ENCODE measurements around the gene TAS2R14. TPM values are rescaled to one million over a fixed set of nuclear protein-coding genes. Genes with fewer than 3 reads are reported as not detected.

The TAS2R14 gene, protein sequence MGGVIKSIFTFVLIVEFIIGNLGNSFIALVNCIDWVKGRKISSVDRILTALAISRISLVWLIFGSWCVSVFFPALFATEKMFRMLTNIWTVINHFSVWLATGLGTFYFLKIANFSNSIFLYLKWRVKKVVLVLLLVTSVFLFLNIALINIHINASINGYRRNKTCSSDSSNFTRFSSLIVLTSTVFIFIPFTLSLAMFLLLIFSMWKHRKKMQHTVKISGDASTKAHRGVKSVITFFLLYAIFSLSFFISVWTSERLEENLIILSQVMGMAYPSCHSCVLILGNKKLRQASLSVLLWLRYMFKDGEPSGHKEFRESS
- 1 to 10 TPM; 2.0 to 6.3 (median 5.8) TPM for total RNA-seq

GRCh38 chr12:10939163-10939562 is at the start of gene TAS2R14:
TSS of gene TAS2R14 (minus strand) at chr12:10939263. CDS start at chr12:10939207, 56 bp downstream.
- Histone ChIP-seq H3K4me3 (no peak within 1 kb of the TSS), H3K36me3 (no peaks in the 10 kb centered on the region), H3K9me3 (no peaks in the 10 kb centered on the region), H3K27ac (no peak within 1 kb of the TSS), H3K27me3 (no peaks in the 10 kb centered on the region), H3K4me1 (no peaks in the 10 kb centered on the region)
- TF ChIP-seq, protein P1, sequence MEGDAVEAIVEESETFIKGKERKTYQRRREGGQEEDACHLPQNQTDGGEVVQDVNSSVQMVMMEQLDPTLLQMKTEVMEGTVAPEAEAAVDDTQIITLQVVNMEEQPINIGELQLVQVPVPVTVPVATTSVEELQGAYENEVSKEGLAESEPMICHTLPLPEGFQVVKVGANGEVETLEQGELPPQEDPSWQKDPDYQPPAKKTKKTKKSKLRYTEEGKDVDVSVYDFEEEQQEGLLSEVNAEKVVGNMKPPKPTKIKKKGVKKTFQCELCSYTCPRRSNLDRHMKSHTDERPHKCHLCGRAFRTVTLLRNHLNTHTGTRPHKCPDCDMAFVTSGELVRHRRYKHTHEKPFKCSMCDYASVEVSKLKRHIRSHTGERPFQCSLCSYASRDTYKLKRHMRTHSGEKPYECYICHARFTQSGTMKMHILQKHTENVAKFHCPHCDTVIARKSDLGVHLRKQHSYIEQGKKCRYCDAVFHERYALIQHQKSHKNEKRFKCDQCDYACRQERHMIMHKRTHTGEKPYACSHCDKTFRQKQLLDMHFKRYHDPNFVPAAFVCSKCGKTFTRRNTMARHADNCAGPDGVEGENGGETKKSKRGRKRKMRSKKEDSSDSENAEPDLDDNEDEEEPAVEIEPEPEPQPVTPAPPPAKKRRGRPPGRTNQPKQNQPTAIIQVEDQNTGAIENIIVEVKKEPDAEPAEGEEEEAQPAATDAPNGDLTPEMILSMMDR (IDR thresholded peaks at IDR 0.05), result no peak
- no peak for TF ChIP-seq POLR2A (IDR thresholded peaks at IDR 0.05)
- TF ChIP-seq EP300 (IDR thresholded peaks at IDR 0.05), result no peak
- 85 to 88% methylated on average over 1 of the region's 1 CpG for WGBS, 2 donors
- no peak for DNase-seq (ENCODE audit: low spot score in 2 of 2)

DNA sequence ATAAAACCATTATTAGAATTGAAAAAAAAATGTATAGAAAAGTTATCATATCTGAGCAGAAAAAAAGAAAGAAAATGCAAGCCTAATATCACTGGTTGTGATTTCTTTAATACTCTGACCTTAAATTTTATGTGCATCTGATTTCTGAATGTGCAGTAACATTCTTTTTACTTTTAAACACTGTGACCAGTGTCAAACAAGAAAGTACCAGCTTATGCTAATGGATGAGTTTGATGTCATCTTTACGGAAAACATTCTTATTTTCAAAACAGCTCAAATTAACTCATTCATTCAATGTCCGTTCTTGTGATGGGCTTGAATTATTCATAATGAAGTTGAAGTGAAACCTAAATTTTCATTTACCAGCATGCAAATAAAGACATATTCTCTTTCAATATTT is 47.7 kb upstream of the TAS2R14 start, which contains the start of gene TAS2R50:
TAS2R50 (minus strand) TSS at position 101 of the 400 bp plus-strand sequence; CDS start at position 49, 52 bp downstream.
- Histone ChIP-seq H3K4me1 (no peaks in the 10 kb centered on the region), H3K27me3 (no peaks in the 10 kb centered on the region), H3K27ac (no peak within 1 kb of the TSS), H3K36me3 (peaks cover 0 to 12% (median 0%) of the 10 kb centered on the region in 3 donors), H3K9me3 (no peaks in the 10 kb centered on the region), H3K4me3 (no peak within 1 kb of the TSS)
- TF ChIP-seq, protein P1 (IDR thresholded peaks at IDR 0.05), result no peak
- TF ChIP-seq EP300 (IDR thresholded peaks at IDR 0.05) (no peak), POLR2A (IDR thresholded peaks at IDR 0.05) (no peak)
- WGBS, 2 donors, result 30 to 33% methylated on average over 2 of the region's 2 CpGs
- no peak for DNase-seq (ENCODE audit: low spot score in 2 of 2)

GRCh38 chr12:10982244-10982643 is 43.2 kb upstream of the TAS2R14 start:
- H3K9me3 ChIP-seq, result no peaks in the 10 kb centered on the region
- no peak for DNase-seq (ENCODE audit: low spot score in 2 of 2)
- 83 to 87% methylated on average over 5 of the region's 5 CpGs for WGBS, 2 donors
- no peak overlapping the region for H3K27ac ChIP-seq
- H3K4me3 ChIP-seq, result no peak overlapping the region
- H3K27me3 ChIP-seq, result no peaks in the 10 kb centered on the region
- no peaks in the 10 kb centered on the region for H3K36me3 ChIP-seq
- TF ChIP-seq, protein P1 (IDR thresholded peaks at IDR 0.05), result no peak
- TF ChIP-seq POLR2A (IDR thresholded peaks at IDR 0.05), result no peak
- TF ChIP-seq EP300 (IDR thresholded peaks at IDR 0.05), result no peak
- H3K4me1 ChIP-seq, result no peaks in the 10 kb centered on the region

DNA sequence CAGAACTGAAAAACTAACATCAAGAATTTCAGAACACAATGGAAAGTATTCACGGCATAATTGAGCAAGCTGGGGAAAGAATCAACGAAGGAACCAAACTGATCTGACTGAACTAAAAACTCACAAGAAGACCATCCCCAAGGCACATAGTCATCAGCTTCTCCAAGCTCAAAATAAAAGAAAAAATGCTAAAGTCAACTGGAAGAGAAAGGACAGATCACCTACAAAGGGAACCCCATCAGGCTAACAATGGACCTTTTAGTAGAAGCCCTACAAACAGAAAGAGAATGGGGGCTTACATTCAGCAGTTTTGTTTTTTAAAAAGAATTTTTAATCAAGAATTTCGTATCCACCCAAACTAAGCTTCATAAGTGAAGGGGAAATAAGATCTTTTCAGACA is 35.9 kb upstream of the TAS2R14 start:
- no peak overlapping the region for H3K27ac ChIP-seq
- TF ChIP-seq, protein P1 (IDR thresholded peaks at IDR 0.05), result no peak
- TF ChIP-seq POLR2A (IDR thresholded peaks at IDR 0.05) (no peak), EP300 (IDR thresholded peaks at IDR 0.05) (no peak)
- H3K4me1 ChIP-seq, result peaks cover 0 to 7% (median 0%) of the 10 kb centered on the region in 4 donors
- H3K27me3 ChIP-seq, result no peaks in the 10 kb centered on the region
- H3K4me3 ChIP-seq, result no peak overlapping the region
- WGBS, 2 donors, result 28 to 42% methylated on average over 3 of the region's 3 CpGs
- no peaks in the 10 kb centered on the region for H3K9me3 ChIP-seq
- no peaks in the 10 kb centered on the region for H3K36me3 ChIP-seq
- no peak for DNase-seq (ENCODE audit: low spot score in 2 of 2)

GRCh38 chr12:10968765-10969456 is 29.8 kb upstream of the TAS2R14 start:
- H3K27me3 ChIP-seq, result no peaks in the 10 kb centered on the region
- TF ChIP-seq, protein P1 (IDR thresholded peaks at IDR 0.05), result no peak
- TF ChIP-seq EP300 (IDR thresholded peaks at IDR 0.05), result peak in 1 of 2 donors; percentile 38
- no peak overlapping the region for H3K4me3 ChIP-seq
- WGBS, 2 donors, result 71 to 74% methylated on average over 14 to 15 of the region's 15 CpGs
- H3K27ac ChIP-seq, result peak overlapping the region in 1 of 4 donors; percentile 14
- peak; percentile 23 to 75 for DNase-seq (ENCODE audit: low spot score in 2 of 2)
- H3K9me3 ChIP-seq, result no peaks in the 10 kb centered on the region
- peaks cover 0 to 16% (median 0%) of the 10 kb centered on the region in 4 donors for H3K4me1 ChIP-seq
- no peaks in the 10 kb centered on the region for H3K36me3 ChIP-seq
